GM15510 (cell line): ENCODE results near the gene TECPR2.

Experiments
- POLR2A ChIP-seq: IDR thresholded peaks from 3 replicates; pipeline ENCODE4 v1.6.1; 2011; ENCODE audit warnings: borderline replicate concordance; ENCODE audit not compliant: insufficient read length; ENCODE audit errors: extremely low read depth

TECPR2 gene

DNA sequence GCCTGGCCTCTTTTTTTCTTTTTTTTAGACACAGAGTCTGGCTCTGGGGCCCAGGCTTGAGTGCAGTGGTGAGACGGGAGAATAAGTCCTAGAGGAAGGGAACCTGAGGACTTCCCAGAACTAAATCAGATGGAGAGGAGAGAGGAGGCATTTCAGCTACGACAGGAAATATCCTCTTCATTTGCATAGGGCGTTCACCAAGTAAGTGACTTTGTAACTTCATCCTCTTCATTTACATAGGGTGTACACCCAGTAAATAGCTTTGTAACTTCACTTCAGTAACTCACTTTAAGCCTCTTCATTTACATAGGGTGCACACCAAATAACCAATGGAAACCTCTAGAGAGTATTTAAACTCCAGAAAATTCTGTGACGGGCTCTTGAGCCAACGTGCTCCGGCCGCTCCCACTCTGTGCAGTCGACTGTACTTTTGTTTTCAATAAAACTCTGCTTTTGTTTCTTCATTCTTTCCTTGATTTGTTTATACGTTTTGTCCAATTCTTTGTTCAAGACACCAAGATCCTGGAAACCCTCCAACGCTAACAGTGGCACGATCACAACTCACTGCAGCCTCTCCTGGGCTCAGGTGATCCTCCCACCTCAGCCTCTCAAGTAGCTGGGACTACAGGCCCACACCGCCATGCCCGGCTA lies 168.2 kb downstream of the TECPR2 start:
- no peak for TF ChIP-seq POLR2A

DNA sequence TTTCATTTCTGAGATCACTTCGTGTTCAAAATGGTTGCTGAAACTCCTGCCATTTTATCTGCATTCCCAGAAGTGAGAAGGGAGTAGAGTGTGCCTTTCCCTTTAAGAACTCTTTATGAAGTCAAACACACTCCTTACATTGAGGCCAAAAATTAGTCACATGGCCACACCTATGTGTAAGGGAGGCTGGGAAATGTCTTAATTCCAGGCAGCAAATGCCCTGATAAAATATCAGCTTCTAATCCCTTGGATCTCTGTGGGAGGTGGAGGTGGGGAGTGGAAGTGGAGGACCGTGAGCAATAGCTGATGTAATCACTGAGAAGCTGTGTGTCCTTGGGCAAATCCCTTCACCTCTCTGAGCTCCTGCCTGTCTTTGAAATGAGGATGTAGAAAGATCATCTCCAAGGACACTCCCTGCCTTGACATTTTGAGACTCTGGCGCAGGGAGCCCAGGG lies 169.5 kb downstream of the TECPR2 start:
- TF ChIP-seq POLR2A: no peak

DNA sequence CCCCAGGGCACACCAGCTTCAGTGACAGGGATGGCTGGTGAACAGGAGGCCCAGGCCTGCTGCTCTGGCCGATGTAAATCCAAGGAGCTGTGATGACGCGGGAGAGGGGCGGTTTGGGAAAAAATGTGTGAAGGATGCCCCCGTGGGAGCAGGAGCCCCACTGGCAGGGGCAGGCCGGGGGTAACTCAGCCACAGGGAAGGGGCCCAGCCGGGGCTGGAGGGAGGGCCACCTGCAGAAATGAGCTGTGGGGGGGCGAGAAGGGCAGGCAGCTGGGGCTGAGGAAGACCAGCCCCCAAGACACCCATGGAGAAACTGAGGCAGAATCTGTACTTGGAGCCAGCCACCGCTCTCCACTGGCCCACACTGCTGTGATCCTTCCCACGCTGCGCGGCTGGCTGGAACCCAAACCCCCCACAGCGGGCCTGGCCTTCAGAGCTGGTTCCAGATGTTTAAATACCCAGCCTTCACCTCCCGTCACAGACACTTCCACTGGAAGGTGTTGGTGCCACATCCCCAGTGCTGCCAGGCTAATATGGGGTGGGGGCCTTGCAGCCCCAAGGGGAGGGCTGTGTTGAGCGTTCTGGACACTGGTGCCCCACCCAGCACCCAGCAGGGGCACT lies 175.3 kb downstream of the TECPR2 start:
- TF ChIP-seq POLR2A: no peak

DNA sequence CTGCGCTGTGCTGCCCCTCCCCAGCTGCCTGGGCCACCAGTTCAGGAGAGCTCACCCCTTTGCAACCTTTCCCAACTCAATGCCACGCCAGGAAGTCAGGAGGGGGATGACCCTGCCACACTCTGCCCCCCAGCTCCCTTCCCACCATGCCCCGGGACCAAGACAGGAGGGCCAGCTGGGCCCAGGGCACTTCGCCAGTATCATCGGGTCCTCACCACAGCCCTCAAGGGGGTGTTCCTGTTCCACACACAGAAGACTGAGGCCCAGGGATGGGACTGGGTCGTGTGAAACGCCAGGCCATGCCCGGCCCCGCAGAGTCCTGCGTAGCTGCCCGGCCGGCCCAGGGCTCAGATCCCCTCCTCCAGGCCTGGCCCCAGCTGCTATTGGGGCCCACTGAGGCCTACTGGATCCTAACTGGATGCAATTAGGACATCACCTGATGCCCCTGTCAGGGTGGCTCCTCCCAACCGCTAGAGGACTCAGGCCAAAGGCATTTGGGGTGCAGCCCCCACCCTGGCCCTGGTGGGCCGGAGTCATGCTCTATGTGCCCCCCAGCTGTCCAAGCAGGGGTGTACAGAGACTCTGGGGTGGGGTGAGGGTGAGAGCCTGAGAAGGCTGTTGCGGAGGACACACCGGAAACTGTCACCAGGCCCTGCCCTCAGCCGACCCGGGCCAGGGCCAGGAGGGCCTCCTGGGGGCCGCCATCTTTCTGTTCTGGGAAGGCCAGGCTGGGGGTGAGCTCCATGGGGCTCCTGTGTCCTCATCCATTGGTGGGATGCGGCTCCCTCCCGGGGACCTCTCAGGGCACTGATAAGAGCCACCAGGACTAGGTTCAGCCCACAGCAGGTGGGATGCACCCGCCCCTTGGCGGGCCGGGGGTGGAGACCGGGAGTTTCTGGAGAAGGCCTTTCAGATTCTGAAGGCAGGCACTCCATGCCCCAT lies 176.1 kb downstream of the TECPR2 start:
- no peak for TF ChIP-seq POLR2A

DNA sequence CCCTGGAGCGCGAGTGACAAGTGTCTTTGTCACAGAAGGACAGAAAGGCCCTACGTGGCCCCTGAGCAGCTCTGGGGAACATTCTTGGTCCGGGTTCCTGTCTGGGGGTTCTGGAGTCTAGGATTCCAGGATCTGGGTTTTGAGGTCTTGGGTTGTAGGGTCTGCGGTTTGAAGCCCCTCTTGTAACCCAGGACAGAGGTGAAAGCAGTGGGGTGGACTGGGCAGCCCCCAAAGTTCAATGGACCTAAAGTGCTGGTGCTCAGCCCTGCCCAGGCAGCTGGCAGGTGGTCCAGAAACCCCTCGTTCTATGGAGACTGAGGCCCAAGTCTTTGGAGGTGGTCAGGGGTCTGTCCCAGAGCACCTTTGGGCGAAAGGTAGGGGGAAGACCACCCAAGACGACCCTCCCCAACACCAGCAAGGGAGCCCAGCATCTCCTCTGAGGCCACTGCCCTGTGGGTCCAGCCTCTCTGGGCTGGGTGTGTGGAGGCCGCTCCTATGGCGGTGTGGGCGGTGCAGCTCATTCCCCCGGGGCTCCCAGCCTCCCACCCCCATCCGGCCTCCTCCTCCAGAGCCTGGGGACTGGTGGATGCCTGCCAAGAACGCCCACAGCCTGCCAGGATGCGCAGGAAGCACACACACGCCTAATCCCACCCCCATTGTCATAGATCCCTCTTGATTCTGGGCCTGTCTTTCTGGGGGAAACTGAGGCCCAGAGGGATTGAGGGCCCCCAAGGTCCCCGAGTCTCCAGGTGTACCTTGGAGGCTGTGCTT lies 177.0 kb downstream of the TECPR2 start:
- no peak for TF ChIP-seq POLR2A

DNA sequence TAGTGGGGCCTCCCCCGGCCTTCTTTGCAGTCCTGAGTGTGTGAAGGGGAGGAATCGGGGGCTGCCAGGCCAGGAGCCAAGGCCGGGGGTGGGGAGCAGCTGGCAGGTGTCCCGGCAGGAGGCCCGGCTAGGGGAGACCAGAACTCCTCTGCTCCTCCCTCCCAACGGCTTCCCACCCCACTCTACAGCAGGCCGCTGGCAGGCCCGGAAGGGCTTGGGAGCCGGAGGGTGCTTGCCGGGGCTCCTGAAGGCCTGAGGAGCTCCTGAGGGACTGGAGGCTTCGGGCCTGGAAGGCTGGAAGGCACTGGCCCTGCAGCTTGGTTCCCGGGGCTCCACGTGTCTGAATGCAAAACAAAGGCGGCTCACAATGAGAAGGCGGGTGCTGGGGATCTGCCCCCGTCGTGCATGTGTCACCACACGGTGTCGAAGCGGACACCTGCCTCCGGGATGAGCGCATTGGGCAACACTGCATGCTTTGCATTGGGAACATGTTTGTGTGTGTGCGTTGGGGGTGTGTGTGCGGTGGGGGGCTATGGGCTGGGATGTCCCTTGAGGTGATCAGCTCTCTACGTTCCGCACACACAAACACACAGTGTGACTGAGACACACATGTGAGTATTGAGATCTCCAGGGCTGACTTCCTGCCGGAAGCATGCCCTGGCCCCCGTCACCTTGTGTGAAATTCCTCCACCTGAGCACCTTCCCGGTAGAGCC lies 177.7 kb downstream of the TECPR2 start:
- TF ChIP-seq POLR2A: no peak

DNA sequence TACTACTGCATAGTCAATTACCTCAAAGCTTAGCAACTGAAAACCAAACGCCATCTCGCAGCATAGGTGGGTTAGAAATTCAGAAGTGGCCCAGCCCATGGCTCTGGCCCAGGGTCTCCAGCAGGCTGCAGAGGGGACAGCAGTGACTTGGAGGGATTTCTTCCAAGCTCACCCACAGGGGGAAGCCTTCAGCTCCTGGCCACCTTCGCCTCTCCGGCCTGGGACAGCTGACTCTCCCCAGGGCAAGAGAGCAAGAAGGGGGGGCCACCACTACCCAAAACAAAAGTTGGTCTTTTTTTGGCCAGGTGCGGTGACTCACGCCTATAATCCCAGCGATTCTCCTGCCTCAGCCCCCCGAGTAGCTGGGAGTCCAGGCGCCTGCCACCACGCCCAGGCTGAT lies 179.0 kb downstream of the TECPR2 start:
- no peak for TF ChIP-seq POLR2A

DNA sequence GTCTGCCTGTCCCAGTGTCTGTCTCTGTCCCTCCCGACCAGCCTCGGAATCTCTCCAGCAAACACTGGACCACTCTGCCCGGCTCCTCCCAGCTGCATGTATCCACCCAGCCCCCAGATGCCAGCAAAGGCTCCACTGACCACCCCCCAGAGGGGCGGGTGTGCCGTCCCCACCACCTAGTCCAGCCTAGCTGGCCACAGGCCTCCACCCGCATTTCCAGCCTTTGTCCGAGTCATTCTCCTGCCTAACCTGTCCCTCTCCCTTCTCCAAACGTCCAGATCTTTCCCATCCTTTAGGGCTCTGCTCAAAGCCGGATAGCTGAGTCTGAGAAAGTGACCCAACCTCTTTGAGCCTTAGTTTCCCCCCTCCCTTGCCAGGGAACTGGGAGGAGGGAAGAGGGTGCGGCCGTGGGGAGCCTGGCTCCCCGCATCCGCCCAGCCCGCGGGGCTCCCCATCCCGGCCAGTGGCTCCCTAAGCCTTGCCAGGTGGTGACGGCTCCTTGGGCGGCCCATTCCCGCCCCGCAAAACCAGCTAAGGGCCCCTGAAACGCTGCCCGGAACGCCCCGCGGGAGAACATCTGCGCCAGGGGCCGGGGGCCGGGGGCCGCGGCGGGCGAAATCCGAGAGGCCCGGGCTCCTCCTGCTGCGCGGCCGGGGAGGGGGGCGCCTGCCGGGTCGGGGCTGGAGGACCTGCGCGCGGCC lies 181.5 kb downstream of the TECPR2 start:
- no peak for TF ChIP-seq POLR2A

DNA sequence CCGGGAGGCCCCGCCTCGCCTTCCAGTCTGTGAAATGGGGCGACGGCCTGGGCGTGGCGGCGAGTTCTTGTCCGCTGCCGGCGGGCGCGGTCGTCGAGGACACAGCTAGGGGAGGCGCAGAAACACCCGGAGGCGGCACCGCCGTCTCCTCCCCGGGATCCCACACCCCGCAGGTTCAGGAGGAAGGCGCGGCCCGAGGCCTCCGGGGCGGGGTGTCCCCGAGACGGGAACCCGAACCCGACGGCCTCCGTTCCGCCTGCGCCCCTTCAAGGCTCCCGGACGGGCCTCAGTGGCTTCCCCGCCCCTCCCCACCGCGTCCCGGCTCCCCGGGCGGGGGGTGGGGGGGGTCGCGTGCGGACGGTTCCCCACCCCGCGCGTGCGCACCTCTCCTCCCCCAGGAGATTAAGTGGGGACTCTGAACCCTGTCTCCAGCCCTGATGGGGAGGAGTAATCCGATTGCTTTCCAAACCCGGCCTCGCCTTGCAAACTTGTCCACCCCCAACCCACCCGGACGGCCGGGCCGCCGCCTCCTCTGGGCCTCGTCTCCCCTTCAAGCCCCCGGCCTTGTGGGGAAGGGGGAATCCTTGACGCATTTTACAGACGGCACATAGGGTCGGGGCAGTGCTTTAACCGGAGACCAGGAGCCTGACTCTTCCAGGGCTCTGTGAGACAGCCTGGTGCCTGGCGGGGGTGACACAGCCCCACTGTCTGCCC lies 182.2 kb downstream of the TECPR2 start:
- TF ChIP-seq POLR2A: no peak

DNA sequence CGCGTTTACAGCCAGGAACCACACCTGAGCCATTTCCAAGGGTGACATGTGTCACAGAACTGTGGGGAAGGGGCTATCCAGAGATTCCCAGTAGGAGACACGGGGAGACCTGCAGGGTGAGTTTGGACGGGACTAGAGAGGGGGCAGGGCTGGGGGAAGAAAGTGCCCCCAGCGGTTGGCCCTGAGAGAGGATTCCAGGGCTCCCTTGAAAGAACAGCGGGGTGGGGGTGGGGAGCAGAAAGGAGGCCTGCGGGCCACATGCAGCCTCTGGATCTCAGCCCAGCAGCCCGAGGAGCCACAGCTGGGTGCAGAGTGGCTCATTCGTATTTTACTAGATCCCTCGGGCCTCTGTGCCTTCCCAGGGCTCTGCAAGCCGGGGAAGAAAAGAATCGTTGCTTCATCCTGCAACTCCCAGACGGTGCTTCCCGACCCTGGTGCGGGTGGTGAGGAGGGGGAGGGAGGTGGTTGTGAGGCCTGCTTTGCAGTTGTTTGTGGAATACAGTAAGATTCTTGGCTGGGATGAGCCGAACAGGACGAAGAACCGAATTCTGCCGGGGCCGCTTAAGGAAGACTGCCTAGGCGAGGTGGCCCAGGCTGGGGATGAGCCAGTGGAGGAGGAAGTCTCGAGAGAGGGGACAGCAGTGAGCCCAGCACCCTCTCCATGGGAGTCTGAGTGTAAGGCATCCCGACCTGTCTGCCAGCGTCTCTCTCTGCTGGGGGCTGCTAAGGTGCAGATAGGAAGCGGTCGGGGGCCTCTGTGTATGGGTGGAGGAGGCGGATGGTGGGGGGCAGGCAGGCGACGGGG lies 182.9 kb downstream of the TECPR2 start:
- no peak for TF ChIP-seq POLR2A

DNA sequence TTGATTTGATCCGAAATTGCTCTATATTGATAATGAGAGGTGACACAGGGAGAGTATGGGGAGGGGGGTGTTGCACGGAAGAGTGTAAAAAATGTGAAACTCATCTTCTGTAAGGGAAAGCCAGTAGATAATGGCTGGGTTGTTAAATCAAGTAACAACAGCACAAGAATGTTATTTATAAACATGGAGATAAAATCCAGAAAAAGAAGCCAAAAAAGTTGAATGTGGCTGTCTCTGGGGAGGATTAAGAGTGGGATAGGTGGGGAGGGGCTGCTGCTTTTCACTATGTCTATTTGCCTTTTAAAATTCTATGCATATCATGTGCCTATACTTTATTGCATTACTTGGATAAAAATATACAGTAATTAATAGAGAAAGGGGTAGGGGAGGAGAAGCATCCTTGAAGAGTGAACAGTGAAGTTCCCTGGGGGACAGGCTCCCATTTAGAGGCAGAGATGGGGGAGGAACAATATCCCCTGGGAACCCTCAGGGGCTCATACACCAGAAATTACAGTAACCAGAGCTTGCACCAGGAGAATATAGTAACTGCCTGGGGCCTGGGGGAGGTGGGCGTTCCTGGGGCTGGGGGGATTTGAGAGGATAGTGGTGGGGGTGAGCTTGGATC lies 186.0 kb downstream of the TECPR2 start:
- TF ChIP-seq POLR2A: no peak
